A549 (cell line): ENCODE results near the gene MBLAC1. TPM values are rescaled to one million over a fixed set of nuclear protein-coding genes. Genes with fewer than 3 reads are reported as not detected.
A peak's percentile ranks its signal among the peaks of the same experiment; 100 is the strongest.

ENCODE experiments used
- ATAC-seq, 2 experiments: fragments of 200-7000 bp in 1 of 2; fragments of >200 bp in 1 of 2; cut with Nextera tagmentation in 1 of 2; cut with Tn5 transposase in 1 of 2; 3 replicates each; pipeline versions ENCODE4 v1.8.0 to v1.9.1; 2018 to 2020; ENCODE audit warnings: mild to moderate bottlenecking in 1 of 2, moderate library complexity in 1 of 2
- CTCF ChIA-PET: fragments of 300-600 bp; sonication (Branson Sonifier 250); formaldehyde crosslinking; extraction: SDS; loops from one replicate; lab custom pipeline; 2021; ENCODE audit warnings: antibody characterized with exemption, inconsistent platforms; lab: Yijun Ruan, JAX
- POLR2A ChIA-PET: fragments of 350-600 bp; formaldehyde crosslinking; extraction: SDS; loops from one replicate; lab custom pipeline; 2021; ENCODE audit warnings: antibody characterized with exemption, inconsistent platforms; lab: Yijun Ruan, JAX
- DNase-seq, 2 experiments: peaks; one replicate each; pipeline versions ENCODE4 v3.0.0 to v3.0.0-alpha.2; 2011 to 2016; ENCODE audit warnings: low read depth in 1 of 2, low spot score in 1 of 2
- FAIRE-seq: peaks from 2 replicates; lab custom pipeline; 2011; peaks lifted over from hg19 to GRCh38; lab: Jason Lieb, UNC
- H3K27ac ChIP-seq, 2 experiments: fragments of >200 bp; sonication (Bioruptor Twin); formaldehyde crosslinking; 3 replicates each; pipeline ENCODE4 v1.5.1; 2016 to 2017
- H3K4me1 ChIP-seq: fragments of >200 bp; sonication (Bioruptor Twin); formaldehyde crosslinking; 3 replicates; pipeline ENCODE4 v1.6.1; 2016
- H3K4me2 ChIP-seq: fragments of >200 bp; sonication (Bioruptor Twin); formaldehyde crosslinking; 3 replicates; pipeline ENCODE4 v1.6.1; 2016
- H3K4me3 ChIP-seq: fragments of >200 bp; sonication (Bioruptor Twin); formaldehyde crosslinking; 3 replicates; pipeline ENCODE4 v1.5.1; 2016
- H3K9me3 ChIP-seq: fragments of >200 bp; sonication (Bioruptor Twin); formaldehyde crosslinking; 3 replicates; pipeline ENCODE4 v1.6.1; 2016
- BHLHE40 ChIP-seq: IDR thresholded peaks from 2 replicates; pipeline ENCODE4 v1.6.1; 2012; ENCODE audit warnings: low read depth, low read length, inconsistent platforms
- CBX2 ChIP-seq: fragments of 200-600 bp; sonication (generic); IDR thresholded peaks from 2 replicates; pipeline ENCODE4 v1.6.1; 2016; ENCODE audit warnings: low read depth, mild to moderate bottlenecking, borderline replicate concordance
- CEBPB ChIP-seq, 2 experiments: fragments of >200 bp in 1 of 2; sonication (Bioruptor Twin) in 1 of 2; formaldehyde crosslinking in 1 of 2; IDR thresholded peaks; 2 replicates each; pipeline ENCODE4 v1.6.1; 2012 to 2016
- CHD4 ChIP-seq: fragments of 200-600 bp; sonication (generic); IDR thresholded peaks from 2 replicates; pipeline ENCODE4 v1.6.1; 2016; ENCODE audit warnings: antibody characterized with exemption, mild to moderate bottlenecking, borderline replicate concordance
- EHF ChIP-seq: fragments of 250-450 bp; sonication (Bioruptor Pico); IDR thresholded peaks from 2 replicates; pipeline ENCODE4 v1.5.0; 2020; ENCODE audit warnings: mild to moderate bottlenecking
- EHMT2 ChIP-seq: fragments of 200-600 bp; sonication (generic); IDR thresholded peaks from 2 replicates; pipeline ENCODE4 v1.6.1; 2016; ENCODE audit warnings: antibody characterized with exemption, low read depth, mild to moderate bottlenecking, moderate library complexity
- EP300 ChIP-seq, 2 experiments: fragments of >200 bp; sonication (Bioruptor Twin); formaldehyde crosslinking; IDR thresholded peaks; 2 replicates in 1 of 2; 3 replicates in 1 of 2; pipeline ENCODE4 v1.6.1; 2016 to 2017
- ESRRA ChIP-seq: fragments of 150-350 bp; IDR thresholded peaks from 2 replicates; pipeline ENCODE4 v1.6.1; 2014; ENCODE audit warnings: mild to moderate bottlenecking, low read length, borderline replicate concordance
- FOSB ChIP-seq: fragments of 250-450 bp; sonication (Bioruptor Pico); IDR thresholded peaks from 2 replicates; pipeline ENCODE4 v1.5.0; 2020; ENCODE audit warnings: mild to moderate bottlenecking, moderate library complexity
- GATA3 ChIP-seq: IDR thresholded peaks from 2 replicates; pipeline ENCODE4 v1.6.1; 2012; ENCODE audit warnings: borderline replicate concordance
- HOXA7 ChIP-seq: fragments of 250-450 bp; sonication (Bioruptor Pico); IDR thresholded peaks from 2 replicates; pipeline ENCODE4 v1.5.0; 2020; ENCODE audit warnings: mild to moderate bottlenecking, moderate library complexity
- JUN ChIP-seq, 2 experiments: fragments of >200 bp; sonication (Bioruptor Twin); formaldehyde crosslinking; IDR thresholded peaks; 2 replicates in 1 of 2; 3 replicates in 1 of 2; pipeline ENCODE4 v1.6.1; 2016 to 2017
- KDM1A ChIP-seq: fragments of 200-600 bp; sonication (generic); IDR thresholded peaks from 2 replicates; pipeline ENCODE4 v1.6.1; 2016; ENCODE audit warnings: low read depth, mild to moderate bottlenecking
- KDM5A ChIP-seq: fragments of 200-600 bp; sonication (generic); IDR thresholded peaks from 2 replicates; pipeline ENCODE4 v1.6.1; 2016; ENCODE audit warnings: antibody characterized with exemption, mild to moderate bottlenecking
- MYC ChIP-seq: IDR thresholded peaks from 2 replicates; pipeline ENCODE4 v1.6.1; 2012; ENCODE audit warnings: mild to moderate bottlenecking, inconsistent platforms, low read length, improper control_type of control experiment, borderline replicate concordance
- NFE2L2 ChIP-seq: fragments of 150-350 bp; conservative IDR thresholded peaks from 2 replicates; pipeline ENCODE4 v1.6.1; 2014; ENCODE audit warnings: low read length
- NPAS2 ChIP-seq: fragments of 250-450 bp; sonication (Bioruptor Pico); IDR thresholded peaks from 2 replicates; pipeline ENCODE4 v1.8.0; 2022; ENCODE audit warnings: mild to moderate bottlenecking, moderate library complexity, borderline replicate concordance
- PHF8 ChIP-seq: fragments of 200-600 bp; sonication (generic); IDR thresholded peaks from 2 replicates; pipeline ENCODE4 v1.6.1; 2016; ENCODE audit warnings: low read depth, mild to moderate bottlenecking, antibody characterized with exemption, moderate library complexity, borderline replicate concordance
- POLR2A ChIP-seq: IDR thresholded peaks from 2 replicates; pipeline ENCODE4 v1.6.1; 2012; ENCODE audit warnings: mild to moderate bottlenecking, low read length
- POLR2AphosphoS2 ChIP-seq: conservative IDR thresholded peaks from 2 replicates; pipeline ENCODE4 v1.6.1; 2012; ENCODE audit warnings: low read length, improper control_type of control experiment, inconsistent platforms
- RAD21 ChIP-seq, 2 experiments: fragments of >200 bp in 1 of 2; sonication (Bioruptor Twin) in 1 of 2; formaldehyde crosslinking in 1 of 2; IDR thresholded peaks in 1 of 2; conservative IDR thresholded peaks in 1 of 2; 2 replicates in 1 of 2; 3 replicates in 1 of 2; pipeline ENCODE4 v1.6.1; 2012 to 2018; ENCODE audit warnings: inconsistent platforms in 1 of 2
- RCOR1 ChIP-seq: fragments of 150-350 bp; IDR thresholded peaks from 2 replicates; pipeline ENCODE4 v1.6.1; 2014; ENCODE audit warnings: antibody characterized with exemption, low read length, low read depth
- RNF2 ChIP-seq: fragments of 200-600 bp; sonication (generic); IDR thresholded peaks from 2 replicates; pipeline ENCODE4 v1.6.1; 2016; ENCODE audit warnings: low read depth, mild to moderate bottlenecking, antibody characterized with exemption, moderate library complexity, borderline replicate concordance
- SMC3 ChIP-seq: fragments of >200 bp; sonication (Bioruptor Twin); formaldehyde crosslinking; IDR thresholded peaks from 3 replicates; pipeline ENCODE4 v1.6.1; 2018; ENCODE audit warnings: inconsistent platforms
- TFCP2L1 ChIP-seq: fragments of 250-450 bp; sonication (Bioruptor Pico); IDR thresholded peaks from 2 replicates; pipeline ENCODE4 v1.5.0; 2021; ENCODE audit warnings: mild to moderate bottlenecking
- ZC3H11A ChIP-seq: fragments of 450-650 bp; IDR thresholded peaks from 2 replicates; pipeline ENCODE4 v1.6.1; 2014; ENCODE audit warnings: antibody characterized with exemption, mild to moderate bottlenecking
- ZNF302 ChIP-seq: fragments of 250-450 bp; sonication (Bioruptor Pico); IDR thresholded peaks from 2 replicates; pipeline ENCODE4 v1.9.0; 2021; ENCODE audit warnings: inconsistent platforms, mild to moderate bottlenecking, moderate library complexity
- ZSCAN20 ChIP-seq: fragments of 250-450 bp; sonication (Bioruptor Pico); IDR thresholded peaks from 2 replicates; pipeline ENCODE4 v1.8.0; 2022; ENCODE audit warnings: mild to moderate bottlenecking, moderate library complexity
- WGBS: methylation state at CpG from one replicate; pipeline ENCODE4 v1.1.6; 2017; ENCODE audit errors: missing lambda C conversion rate; 5-methylcytosine and 5-hydroxymethylcytosine counted together
- polyA plus RNA-seq, 4 experiments: library from polyadenylated mRNA; depleted of rRNA in 3 of 4; stranded (reverse); fragments of >200 nt; fragmentation: RNase III in 1 of 4; extraction: RNeasy Plus Mini Kit Qiagen cat#74134 plus additional on column Dnase treatment in 1 of 4; gene quantifications; 2 replicates in 3 of 4; 3 replicates in 1 of 4; pipeline ENCODE4 v1.2.3, GENCODE V29; 2011 to 2017
- TF ChIP-seq, protein P1 (sequence below): fragments of >200 bp; sonication (Bioruptor Twin); formaldehyde crosslinking; IDR thresholded peaks from 3 replicates; pipeline ENCODE4 v1.6.1; 2016
- TF ChIP-seq, protein P2 (sequence below): fragments of 450-650 bp; IDR thresholded peaks from 2 replicates; pipeline ENCODE4 v1.6.1; 2014; ENCODE audit warnings: antibody characterized with exemption
- TF ChIP-seq, protein P3 (sequence below): IDR thresholded peaks from 2 replicates; pipeline ENCODE4 v1.6.1; 2012
- TF ChIP-seq, protein P4 (sequence below): IDR thresholded peaks from 2 replicates; pipeline ENCODE4 v1.6.1; 2012; ENCODE audit warnings: low read depth, borderline replicate concordance
- TF ChIP-seq, protein P5 (sequence below): fragments of >200 bp; sonication (Bioruptor Twin); formaldehyde crosslinking; IDR thresholded peaks from 3 replicates; pipeline ENCODE4 v1.5.1; 2016
- TF ChIP-seq, protein P6 (sequence below): fragments of 200-600 bp; sonication (generic); IDR thresholded peaks from 2 replicates; pipeline ENCODE4 v1.6.1; 2016; ENCODE audit warnings: antibody characterized with exemption, mild to moderate bottlenecking, moderate library complexity

Gene MBLAC1
- polyA plus RNA-seq, 2 of the 4 experiments (the other 2 are of a cell fraction): 0.63 to 2.6 TPM

DNA sequence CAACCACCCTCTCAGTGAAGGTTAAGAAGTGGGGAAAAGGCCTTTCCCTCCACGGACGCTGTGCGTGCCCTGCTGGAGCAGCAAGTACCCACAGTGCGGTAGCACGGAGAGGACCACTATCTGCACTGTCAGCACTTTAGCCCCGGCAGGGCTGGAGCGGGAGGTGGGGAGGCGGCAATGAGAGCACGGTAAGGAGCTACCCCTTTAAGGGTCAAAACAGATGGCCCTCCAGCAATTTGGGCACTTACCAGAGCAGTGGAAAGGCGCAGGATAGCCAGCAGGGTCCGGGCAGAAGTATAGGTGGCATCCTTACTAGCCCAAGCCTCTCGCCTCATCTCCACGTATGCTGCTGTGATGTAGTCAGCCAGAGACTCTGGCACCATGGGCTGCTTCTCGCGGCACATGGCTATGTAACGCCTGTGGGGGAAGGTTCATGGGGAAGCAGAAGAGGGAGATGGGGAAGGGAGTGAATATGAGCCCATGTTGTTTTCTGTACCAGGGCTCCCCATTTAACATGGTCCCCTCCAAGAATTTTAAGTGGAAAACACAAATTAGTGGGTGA lies 32.8 kb upstream of the MBLAC1 start:
- Histone ChIP-seq H3K27ac (no peak overlapping the region), H3K4me1 (peaks cover 12% of the 10 kb centered on the region), H3K9me3 (no peaks in the 10 kb centered on the region), H3K4me2 (no peak overlapping the region), H3K4me3 (no peak overlapping the region)
- ATAC-seq (no peak; a peak in 1 of 6 replicates), FAIRE-seq (no peak), DNase-seq (no peak)
- ChIA-PET CTCF (no interaction called here), POLR2A (interaction anchor here (1.4 kb wide), 1 partner anchor 8 kb away, joined by 3 read pairs; the partner anchor contains the start of genes AP4M1 and MCM7)
- 92% methylated on average over 16 of the region's 16 CpGs for WGBS
- TF ChIP-seq, protein P1, sequence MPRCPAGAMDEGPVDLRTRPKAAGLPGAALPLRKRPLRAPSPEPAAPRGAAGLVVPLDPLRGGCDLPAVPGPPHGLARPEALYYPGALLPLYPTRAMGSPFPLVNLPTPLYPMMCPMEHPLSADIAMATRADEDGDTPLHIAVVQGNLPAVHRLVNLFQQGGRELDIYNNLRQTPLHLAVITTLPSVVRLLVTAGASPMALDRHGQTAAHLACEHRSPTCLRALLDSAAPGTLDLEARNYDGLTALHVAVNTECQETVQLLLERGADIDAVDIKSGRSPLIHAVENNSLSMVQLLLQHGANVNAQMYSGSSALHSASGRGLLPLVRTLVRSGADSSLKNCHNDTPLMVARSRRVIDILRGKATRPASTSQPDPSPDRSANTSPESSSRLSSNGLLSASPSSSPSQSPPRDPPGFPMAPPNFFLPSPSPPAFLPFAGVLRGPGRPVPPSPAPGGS: 0 out of 3 replicates have a peak, but pooled peaks have one; percentile 19
- TF ChIP-seq KDM5A (no peak), CBX2 (no peak), EP300 (IDR thresholded peaks at IDR 0.05) (no peak), GATA3 (no peak), POLR2AphosphoS2 (peak; percentile 73; the same call in 1 of the 2 replicates), ESRRA (no peak), BHLHE40 (no peak), MYC (no peak), CHD4 (no peak), EHMT2 (no peak), FOSB (CRISPR knock-in tag) (no peak), RNF2 (no peak), EHF (CRISPR knock-in tag) (no peak), POLR2A (0 out of 2 replicates have a peak, but pooled peaks have one; percentile 17), TFCP2L1 (CRISPR knock-in tag) (peak; percentile 81; the same call in 1 of the 2 replicates), SMC3 (no peak), CEBPB (IDR thresholded peaks at IDR 0.05) (no peak), ZC3H11A (no peak), NFE2L2 (no peak), NPAS2 (CRISPR knock-in tag) (no peak), KDM1A (no peak), PHF8 (no peak), JUN (IDR thresholded peaks at IDR 0.05) (no peak), RCOR1 (no peak), ZNF302 (CRISPR knock-in tag) (no peak), RAD21 (conservative IDR thresholded peaks at IDR 0.05 in 1 of 2, IDR thresholded peaks at IDR 0.05 in 1 of 2) (no peak), ZSCAN20 (no peak), HOXA7 (peak; percentile 66; the same call in 1 of the 2 replicates)
- TF ChIP-seq, protein P2, sequence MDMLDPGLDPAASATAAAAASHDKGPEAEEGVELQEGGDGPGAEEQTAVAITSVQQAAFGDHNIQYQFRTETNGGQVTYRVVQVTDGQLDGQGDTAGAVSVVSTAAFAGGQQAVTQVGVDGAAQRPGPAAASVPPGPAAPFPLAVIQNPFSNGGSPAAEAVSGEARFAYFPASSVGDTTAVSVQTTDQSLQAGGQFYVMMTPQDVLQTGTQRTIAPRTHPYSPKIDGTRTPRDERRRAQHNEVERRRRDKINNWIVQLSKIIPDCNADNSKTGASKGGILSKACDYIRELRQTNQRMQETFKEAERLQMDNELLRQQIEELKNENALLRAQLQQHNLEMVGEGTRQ: no peak
- TF ChIP-seq, protein P3, sequence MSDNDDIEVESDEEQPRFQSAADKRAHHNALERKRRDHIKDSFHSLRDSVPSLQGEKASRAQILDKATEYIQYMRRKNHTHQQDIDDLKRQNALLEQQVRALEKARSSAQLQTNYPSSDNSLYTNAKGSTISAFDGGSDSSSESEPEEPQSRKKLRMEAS: no peak; the same call in 1 of the 2 replicates
- TF ChIP-seq, protein P4, sequence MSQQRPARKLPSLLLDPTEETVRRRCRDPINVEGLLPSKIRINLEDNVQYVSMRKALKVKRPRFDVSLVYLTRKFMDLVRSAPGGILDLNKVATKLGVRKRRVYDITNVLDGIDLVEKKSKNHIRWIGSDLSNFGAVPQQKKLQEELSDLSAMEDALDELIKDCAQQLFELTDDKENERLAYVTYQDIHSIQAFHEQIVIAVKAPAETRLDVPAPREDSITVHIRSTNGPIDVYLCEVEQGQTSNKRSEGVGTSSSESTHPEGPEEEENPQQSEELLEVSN: no peak
- TF ChIP-seq, protein P5, sequence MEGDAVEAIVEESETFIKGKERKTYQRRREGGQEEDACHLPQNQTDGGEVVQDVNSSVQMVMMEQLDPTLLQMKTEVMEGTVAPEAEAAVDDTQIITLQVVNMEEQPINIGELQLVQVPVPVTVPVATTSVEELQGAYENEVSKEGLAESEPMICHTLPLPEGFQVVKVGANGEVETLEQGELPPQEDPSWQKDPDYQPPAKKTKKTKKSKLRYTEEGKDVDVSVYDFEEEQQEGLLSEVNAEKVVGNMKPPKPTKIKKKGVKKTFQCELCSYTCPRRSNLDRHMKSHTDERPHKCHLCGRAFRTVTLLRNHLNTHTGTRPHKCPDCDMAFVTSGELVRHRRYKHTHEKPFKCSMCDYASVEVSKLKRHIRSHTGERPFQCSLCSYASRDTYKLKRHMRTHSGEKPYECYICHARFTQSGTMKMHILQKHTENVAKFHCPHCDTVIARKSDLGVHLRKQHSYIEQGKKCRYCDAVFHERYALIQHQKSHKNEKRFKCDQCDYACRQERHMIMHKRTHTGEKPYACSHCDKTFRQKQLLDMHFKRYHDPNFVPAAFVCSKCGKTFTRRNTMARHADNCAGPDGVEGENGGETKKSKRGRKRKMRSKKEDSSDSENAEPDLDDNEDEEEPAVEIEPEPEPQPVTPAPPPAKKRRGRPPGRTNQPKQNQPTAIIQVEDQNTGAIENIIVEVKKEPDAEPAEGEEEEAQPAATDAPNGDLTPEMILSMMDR: no peak
- TF ChIP-seq, protein P6, sequence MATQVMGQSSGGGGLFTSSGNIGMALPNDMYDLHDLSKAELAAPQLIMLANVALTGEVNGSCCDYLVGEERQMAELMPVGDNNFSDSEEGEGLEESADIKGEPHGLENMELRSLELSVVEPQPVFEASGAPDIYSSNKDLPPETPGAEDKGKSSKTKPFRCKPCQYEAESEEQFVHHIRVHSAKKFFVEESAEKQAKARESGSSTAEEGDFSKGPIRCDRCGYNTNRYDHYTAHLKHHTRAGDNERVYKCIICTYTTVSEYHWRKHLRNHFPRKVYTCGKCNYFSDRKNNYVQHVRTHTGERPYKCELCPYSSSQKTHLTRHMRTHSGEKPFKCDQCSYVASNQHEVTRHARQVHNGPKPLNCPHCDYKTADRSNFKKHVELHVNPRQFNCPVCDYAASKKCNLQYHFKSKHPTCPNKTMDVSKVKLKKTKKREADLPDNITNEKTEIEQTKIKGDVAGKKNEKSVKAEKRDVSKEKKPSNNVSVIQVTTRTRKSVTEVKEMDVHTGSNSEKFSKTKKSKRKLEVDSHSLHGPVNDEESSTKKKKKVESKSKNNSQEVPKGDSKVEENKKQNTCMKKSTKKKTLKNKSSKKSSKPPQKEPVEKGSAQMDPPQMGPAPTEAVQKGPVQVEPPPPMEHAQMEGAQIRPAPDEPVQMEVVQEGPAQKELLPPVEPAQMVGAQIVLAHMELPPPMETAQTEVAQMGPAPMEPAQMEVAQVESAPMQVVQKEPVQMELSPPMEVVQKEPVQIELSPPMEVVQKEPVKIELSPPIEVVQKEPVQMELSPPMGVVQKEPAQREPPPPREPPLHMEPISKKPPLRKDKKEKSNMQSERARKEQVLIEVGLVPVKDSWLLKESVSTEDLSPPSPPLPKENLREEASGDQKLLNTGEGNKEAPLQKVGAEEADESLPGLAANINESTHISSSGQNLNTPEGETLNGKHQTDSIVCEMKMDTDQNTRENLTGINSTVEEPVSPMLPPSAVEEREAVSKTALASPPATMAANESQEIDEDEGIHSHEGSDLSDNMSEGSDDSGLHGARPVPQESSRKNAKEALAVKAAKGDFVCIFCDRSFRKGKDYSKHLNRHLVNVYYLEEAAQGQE: no peak
